ENCODE data around the gene MGAT5.

The MGAT5 gene

GRCh38 chr2:134308474-134309385 is 54.9 kb downstream of the MGAT5 start:
- no peak for DNase-seq

GRCh38 chr2:134310107-134311079 is 56.5 kb downstream of the MGAT5 start:
- DNase-seq, result no peak

GRCh38 chr2:134312482-134312881 is 58.6 kb downstream of the MGAT5 start:
- no peak for DNase-seq

- DNase-seq, result no peak
Measured at GRCh38 chr2:134314202-134314601, 60.3 kb downstream of the MGAT5 start.

DNA sequence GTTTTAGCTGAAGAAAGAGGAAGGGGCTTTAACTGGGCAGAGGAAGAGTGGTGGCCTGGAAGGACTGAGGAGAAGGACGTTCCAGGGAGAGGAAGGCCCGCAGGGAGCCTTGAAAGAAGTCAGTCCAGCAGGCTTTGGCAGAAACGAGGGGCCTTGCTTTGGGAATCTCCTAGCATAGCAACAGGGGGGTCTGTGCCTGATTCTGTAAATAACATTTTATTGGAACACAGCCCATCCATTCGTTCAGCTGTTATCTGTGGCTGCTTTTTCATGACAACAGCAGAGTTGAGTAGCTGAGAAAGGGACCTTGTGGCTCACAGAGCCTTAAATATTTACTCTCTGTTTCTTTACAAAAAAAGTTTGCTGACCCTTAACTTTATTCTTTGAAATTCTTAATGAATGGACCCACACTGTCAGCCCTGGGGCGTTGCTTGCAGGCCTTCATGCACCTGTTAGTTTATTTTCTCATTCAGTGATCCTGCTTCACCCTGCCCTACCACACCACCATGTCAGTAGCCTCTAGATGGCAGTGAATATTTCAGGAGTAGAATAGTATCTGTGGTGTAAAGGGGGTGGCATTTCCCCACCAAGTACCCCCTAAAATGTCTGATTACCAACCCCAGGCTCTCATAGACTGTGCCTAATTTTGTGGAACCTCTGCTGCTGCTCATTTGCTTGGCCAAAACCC is 61.0 kb downstream of the MGAT5 start:
- no peak for DNase-seq

DNA sequence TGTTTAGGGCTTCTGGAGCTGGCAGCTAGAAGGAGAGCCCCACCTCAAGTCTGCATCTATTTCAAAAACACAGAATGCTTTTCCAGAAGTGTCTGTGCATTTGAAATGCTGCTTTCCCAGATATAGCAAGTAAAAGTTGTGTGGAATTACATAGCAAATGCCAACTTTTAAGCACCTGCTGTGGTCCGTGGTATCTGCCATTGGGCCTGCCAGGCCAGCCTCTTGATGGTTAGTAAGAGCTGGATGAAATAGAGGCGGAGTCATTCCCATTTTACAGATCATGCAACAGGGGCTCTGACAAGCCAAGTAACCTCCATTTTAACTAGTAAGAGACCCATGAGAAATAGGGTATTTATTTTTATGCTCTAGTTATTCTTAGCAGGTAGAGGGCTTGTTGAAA is 61.6 kb downstream of the MGAT5 start:
- DNase-seq, result no peak

GRCh38 chr2:134319596-134320254 is 65.9 kb downstream of the MGAT5 start:
- peak in 1 of 2 experiments; percentile 34 for DNase-seq

DNA sequence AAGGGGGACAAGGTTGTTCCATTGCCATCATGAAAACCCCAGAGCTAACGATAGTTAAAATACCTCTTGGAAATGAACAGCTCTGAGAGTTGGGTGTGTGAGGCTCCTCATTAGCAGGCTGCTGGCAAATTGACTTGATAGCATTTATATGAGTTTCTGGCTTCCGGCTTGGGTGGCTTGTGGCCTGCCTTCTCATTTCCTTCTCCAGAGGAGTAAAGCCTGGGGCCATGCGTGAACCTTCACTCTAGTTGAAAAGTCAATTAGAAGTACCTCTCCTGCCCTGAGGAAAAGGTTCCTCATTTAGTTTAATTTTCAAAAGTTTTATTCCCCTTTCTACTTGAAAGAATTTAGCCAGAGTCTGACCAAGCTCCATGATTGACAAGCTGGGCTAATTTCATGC is 67.1 kb downstream of the MGAT5 start:
- DNase-seq, result no peak

DNA sequence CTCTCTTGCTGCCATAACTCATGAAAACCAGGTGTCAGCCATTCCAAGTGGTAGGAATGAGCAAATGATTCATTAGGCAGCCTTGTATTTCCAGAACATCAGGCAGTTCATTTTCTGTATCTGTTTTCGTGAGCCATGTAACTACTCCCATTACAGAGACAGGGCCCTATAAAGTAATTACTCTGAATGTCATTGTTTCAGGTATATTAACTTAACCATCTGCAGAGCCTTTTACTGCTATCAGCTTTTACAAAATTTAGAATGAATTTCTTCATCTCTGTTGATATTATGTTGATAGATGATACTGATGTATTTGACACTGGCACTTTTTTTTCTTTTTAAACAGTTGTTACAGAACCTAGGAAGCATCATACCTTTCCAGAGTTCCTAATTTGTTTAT is 69.9 kb downstream of the MGAT5 start:
- DNase-seq, result no peak

DNA sequence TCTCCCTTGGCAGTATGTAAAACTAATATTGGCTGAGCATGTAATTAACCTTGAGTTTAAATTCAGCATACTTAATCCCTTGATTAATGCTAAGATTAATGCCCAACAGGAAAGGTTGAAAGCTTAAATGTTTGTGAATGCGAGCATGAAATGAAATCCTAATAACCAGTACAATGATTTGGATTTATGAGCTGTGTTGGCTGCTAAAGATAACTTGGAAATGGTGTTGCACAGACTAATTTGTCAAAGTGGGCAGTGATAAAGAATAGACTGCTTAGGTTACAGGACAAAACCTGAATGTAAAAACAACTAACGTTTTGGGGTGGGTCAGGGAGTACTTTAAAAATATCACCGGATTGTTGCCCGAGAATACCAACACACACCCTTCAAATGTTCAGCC is 70.6 kb downstream of the MGAT5 start:
- DNase-seq, result no peak

- DNase-seq, result no peak
Measured at GRCh38 chr2:134324947-134325346, 71.1 kb downstream of the MGAT5 start.

GRCh38 chr2:134325696-134326095 is 71.8 kb downstream of the MGAT5 start:
- DNase-seq, result no peak

DNA sequence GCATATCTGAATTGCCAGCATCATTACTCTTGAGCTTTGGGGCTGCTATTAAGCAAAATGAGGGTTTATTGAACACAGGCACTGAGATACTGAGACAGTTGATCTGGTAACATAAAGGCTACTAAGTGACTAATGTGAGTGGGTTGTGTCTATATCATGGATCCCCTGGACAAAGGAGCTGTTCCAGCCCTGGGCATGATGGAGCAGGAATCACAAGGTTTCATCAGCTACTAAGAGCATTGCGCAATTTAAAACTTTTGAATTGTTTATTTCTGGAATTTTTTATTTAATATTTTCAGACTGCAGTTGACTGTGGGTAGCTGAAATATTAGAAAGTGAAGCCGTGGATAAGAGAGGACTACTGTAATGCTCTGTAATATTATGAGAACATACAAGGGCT is 73.5 kb downstream of the MGAT5 start:
- no peak for DNase-seq

DNA sequence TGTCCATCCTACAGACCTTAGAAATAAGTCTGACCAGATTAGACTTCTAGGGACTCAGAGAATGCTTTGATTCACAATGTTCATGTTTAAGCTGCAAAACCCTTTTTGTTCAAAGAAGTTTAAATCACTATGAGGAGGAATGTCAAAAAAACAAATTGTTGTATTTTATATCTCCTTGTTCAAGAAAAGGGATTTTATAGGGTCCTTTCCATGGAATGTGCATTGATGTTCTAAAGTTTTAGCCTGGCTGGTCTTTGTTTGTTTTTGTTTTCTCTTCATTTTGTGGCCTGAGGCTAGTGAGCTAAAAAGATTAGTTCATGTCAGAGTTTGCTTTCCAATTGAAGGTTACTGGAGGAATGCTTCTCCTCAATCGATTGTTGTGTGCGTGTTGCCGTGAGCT is 77.2 kb downstream of the MGAT5 start:
- DNase-seq, result no peak

DNA sequence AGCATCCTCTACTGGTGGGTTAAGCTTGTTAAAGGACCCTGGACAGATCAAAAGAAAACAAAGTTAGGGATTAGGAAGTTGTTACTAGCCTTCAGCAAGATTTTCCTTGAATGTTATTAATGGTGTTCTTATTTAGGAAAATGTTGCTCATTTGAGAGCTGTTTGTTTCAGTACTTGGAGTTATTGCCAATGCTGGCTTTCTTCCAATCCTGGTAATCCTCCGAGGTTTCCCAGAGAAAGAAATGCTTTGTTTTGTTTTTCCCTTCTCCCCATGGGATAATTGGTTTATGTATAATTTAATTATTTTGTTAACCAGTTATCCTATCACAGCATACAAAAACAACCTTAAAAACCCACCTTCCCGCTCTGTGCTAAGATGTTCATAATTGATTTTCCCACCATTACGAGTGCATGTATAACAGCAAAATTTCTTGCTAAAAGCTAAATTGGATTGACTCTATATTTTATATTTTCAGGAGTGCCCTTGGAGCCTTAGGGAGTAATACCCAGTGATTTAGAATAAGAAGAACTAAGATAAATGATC is 79.8 kb downstream of the MGAT5 start:
- no peak for DNase-seq

DNA sequence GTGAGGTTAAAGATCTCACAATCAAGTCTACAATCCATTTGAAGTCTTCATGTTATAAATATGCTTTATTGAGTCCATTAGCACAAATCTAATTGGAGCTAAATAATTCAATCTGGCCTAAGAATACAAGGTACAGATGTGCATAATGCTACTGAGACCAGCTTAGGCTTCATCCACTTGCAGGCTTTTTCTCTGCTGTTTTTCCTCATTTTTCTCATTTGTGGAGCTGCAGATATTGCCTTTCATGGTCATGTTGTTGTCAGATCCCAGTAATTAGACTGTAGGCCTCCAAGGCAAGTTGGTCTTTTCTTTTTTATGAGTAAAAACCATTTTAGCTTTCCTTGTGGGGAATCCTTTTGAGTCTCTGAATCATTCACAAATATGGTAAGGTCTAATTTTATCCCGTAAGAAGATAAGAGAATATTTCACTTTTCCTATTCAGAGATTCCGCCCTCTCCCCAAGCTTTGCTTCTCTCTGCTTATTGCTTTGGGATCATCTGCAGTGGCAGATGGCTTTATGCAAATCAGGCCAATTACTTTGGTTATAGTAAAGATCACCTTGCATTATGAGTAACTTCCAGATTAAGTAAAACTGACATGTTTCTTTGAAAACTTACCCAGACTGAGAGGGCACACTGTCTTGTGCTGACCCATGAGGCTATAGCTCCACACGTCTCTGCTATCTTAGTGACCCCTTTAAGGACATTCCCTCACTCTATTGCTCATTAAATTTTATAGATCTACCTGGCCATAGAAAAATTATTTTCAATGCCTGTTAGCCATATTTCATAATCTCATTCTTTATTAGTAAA is 80.9 kb downstream of the MGAT5 start:
- no peak for DNase-seq

GRCh38 chr2:134335601-134336000 is 81.7 kb downstream of the MGAT5 start:
- DNase-seq, result no peak

- no peak for DNase-seq
Measured at GRCh38 chr2:134336352-134336751, 82.5 kb downstream of the MGAT5 start.

DNA sequence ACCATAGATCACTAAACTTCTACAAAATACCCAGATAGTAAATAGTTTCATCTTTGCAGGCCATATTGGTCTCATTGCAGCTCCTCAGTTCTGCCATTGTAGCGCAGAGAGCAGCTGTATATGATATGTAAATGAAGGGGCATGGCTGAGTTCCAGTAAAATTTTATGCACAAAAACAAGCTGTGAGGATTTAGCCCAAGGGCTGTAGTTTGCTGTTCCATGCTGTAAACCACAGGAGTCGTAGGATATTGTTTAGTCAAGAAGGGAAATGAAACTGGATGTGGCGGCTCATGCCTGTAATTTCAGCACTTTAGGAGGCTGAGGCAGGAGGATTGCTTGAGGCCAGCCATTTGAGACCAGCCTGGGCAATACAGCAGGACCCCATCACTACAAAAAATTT is 83.0 kb downstream of the MGAT5 start:
- no peak for DNase-seq

GRCh38 chr2:134337631-134338030 is 83.8 kb downstream of the MGAT5 start:
- DNase-seq, result no peak

DNA sequence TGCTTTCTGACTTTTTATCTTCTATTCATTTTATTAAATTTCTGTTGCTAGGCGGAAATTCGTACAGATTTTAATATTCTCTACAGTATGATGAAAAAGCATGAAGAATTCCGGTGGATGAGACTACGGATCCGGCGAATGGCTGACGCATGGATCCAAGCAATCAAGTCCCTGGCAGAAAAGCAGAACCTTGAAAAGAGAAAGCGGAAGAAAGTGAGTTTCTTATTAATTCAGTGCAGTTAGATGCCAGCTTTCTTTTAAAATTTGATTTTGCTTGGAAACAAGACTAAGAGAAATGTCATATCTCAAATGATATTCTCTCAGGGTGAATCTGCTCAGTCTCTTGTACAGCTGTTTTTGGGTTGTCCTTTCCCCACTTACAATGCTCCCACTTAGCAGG is 84.3 kb downstream of the MGAT5 start:
- DNase-seq, result no peak
